ENCODE measurements around the gene POC1A. TPM values are rescaled to one million over a fixed set of nuclear protein-coding genes. Genes with fewer than 3 reads are reported as not detected.

Gene POC1A
- total RNA-seq, 1 experiment from 2014 or later = 29.0 TPM

- Histone ChIP-seq H3K9me3 (ENCODE audit: control insufficient read depth, low read depth, low read length) (no peaks in the 10 kb centered on the region), H3K79me2 (ENCODE audit: insufficient read depth, low read length) (no peaks in the 10 kb centered on the region), H3K79me1 (ENCODE audit: insufficient read depth, low read depth, low read length, poor library complexity, severe bottlenecking) (no peaks in the 10 kb centered on the region), H2BK15ac (ENCODE audit: low read depth, low read length) (no peak overlapping the region), H2BK5ac (ENCODE audit: insufficient read length, low read length) (no peak overlapping the region), H2BK12ac (ENCODE audit: insufficient read length, low read depth, low read length) (no peak overlapping the region), H3K27me3 (ENCODE audit: insufficient read depth, low read length) (no peaks in the 10 kb centered on the region), H3K27ac (ENCODE audit: insufficient read length, low read depth, low read length) (no peak overlapping the region), H4K91ac (ENCODE audit: insufficient read length, low read depth, low read length) (no peak overlapping the region), H3K56ac (ENCODE audit: insufficient read length, low read depth, low read length) (no peak overlapping the region), H3K23ac (ENCODE audit: insufficient read length, low read depth, low read length) (no peak overlapping the region), H2BK120ac (ENCODE audit: low read depth, low read length, poor library complexity, severe bottlenecking) (no peak overlapping the region), H3K18ac (ENCODE audit: insufficient read length, low read depth, low read length) (no peak overlapping the region), H3K4ac (ENCODE audit: low read depth, low read length) (no peak overlapping the region), H4K8ac (replicated peaks; ENCODE audit: insufficient read length, low read depth, low read length) (no peak overlapping the region), H2BK20ac (ENCODE audit: low read depth, low read length, poor library complexity, severe bottlenecking) (no peak overlapping the region), H2AFZ (ENCODE audit: low read length) (no peak overlapping the region), H3K4me1 (ENCODE audit: insufficient read depth, low read length) (no peaks in the 10 kb centered on the region), H3K23me2 (ENCODE audit: insufficient read length, low read depth, low read length, poor library complexity, severe bottlenecking) (no peaks in the 10 kb centered on the region), H3K9ac (ENCODE audit: extremely low read depth, insufficient read length, low read length) (no peak overlapping the region), H3K4me2 (ENCODE audit: insufficient read depth, insufficient read length, low read length) (no peak overlapping the region), H4K5ac (ENCODE audit: insufficient read length, low read depth, low read length) (no peak overlapping the region), H3K14ac (ENCODE audit: insufficient read depth, low read length) (no peak overlapping the region), H4K20me1 (ENCODE audit: control insufficient read depth, insufficient read depth, insufficient read length) (no peaks in the 10 kb centered on the region), H3T11ph (ENCODE audit: low read length) (no peak overlapping the region), H2AK5ac (ENCODE audit: insufficient read length, low read length) (no peak overlapping the region)
- Mint-ChIP-seq H3K27ac (0 out of 7 replicates have a peak overlapping the region, but pooled peaks of 1 of the 3 experiments have one; percentile 34), H3K9me3 (no peaks in the 10 kb centered on the region; a peak in 1 of 5 replicates), H3K36me3 (ENCODE audit: insufficient read depth in 1 of 3, low read depth in 3 of 3) (peaks cover 8 to 45% (median 38%) of the 10 kb centered on the region in 3 experiments; a peak in 6 of 7 replicates), H3K4me1 (peaks cover 0 to 3% of the 10 kb centered on the region in 2 experiments; a peak in 2 of 4 replicates), H3K4me3 (no peak overlapping the region), H3K27me3 (ENCODE audit: low read depth) (no peaks in the 10 kb centered on the region; the same call in 1 of the 2 replicates)
- TF ChIP-seq CTCF (conservative IDR thresholded peaks at IDR 0.05) = no peak
- no CpG with 5 or more reads among the region's 14 CpGs for WGBS (ENCODE audit: extremely low coverage, insufficient read length, low lambda C conversion rate)
- no peak for DNase-seq
These were observed 23.1 kb downstream of the POC1A start for GRCh38 chr3:52130966-52131622.

All from H9 (cell line).